HepG2 (cell line): ENCODE data around the gene TMEM221. TPM values are rescaled to one million over a fixed set of nuclear protein-coding genes. Genes with fewer than 3 reads are reported as not detected.
A peak's percentile ranks its signal among the peaks of the same experiment; 100 is the strongest.

Source experiments
- ATAC-seq: fragments of 200-7000 bp; cut with Tn5 transposase; 3 replicates; pipeline ENCODE4 v1.9.1; 2020; ENCODE audit warnings: mild to moderate bottlenecking, moderate library complexity
- BruUV-seq: library from RNA; stranded (reverse); fragments of 400-500 nt; replicated peaks from 2 replicates; lab custom pipeline; 2021; lab: Mats Ljungman, UMichigan
- CTCF ChIA-PET: fragments of 300-600 bp; formaldehyde crosslinking; extraction: SDS; loops from one replicate; lab custom pipeline; 2021; ENCODE audit warnings: low total read pairs, inconsistent platforms, low intra/inter-chr PET ratio; lab: Yijun Ruan, JAX
- POLR2A ChIA-PET: fragments of 350-600 bp; sonication (Branson Sonifier 250); formaldehyde crosslinking; loops from one replicate; lab custom pipeline; 2020; ENCODE audit warnings: antibody characterized with exemption, inconsistent platforms; lab: Yijun Ruan, JAX
- DNase-seq: peaks from one replicate; pipeline ENCODE4 v3.0.0-alpha.2; 2015; ENCODE audit warnings: low spot score
- FAIRE-seq: peaks from 3 replicates; lab custom pipeline; 2011; peaks lifted over from hg19 to GRCh38; lab: Jason Lieb, UNC
- H2AFZ ChIP-seq: one replicate; pipeline ENCODE4 v1.6.1; 2011; ENCODE audit warnings: low read length, inconsistent platforms
- H3K27ac ChIP-seq: fragments of 300-600 bp; 3 replicates; pipeline ENCODE4 v1.8.0; 2011; ENCODE audit warnings: mixed run types, mild to moderate bottlenecking, mixed read lengths, low read length, inconsistent platforms; ENCODE audit not compliant: insufficient read depth; ENCODE audit errors: extremely low read length
- H3K27me3 ChIP-seq, 2 experiments: fragments of 200-600 bp in 1 of 2; 2 replicates in 1 of 2; 3 replicates in 1 of 2; pipeline versions ENCODE4 v1.6.0 to v1.8.0; 2011; ENCODE audit warnings: low read length in 2 of 2, mild to moderate bottlenecking in 2 of 2, moderate library complexity in 2 of 2, inconsistent platforms in 1 of 2; ENCODE audit not compliant: insufficient read depth in 2 of 2, control insufficient read depth in 1 of 2
- H3K36me3 ChIP-seq, 2 experiments: fragments of 200-600 bp in 1 of 2; replicated peaks in 1 of 2; 2 replicates in 1 of 2; 3 replicates in 1 of 2; pipeline versions ENCODE4 v1.5.1 to v1.8.0; 2011; ENCODE audit warnings: low read length in 2 of 2, inconsistent platforms in 1 of 2; ENCODE audit not compliant: insufficient read depth in 2 of 2, control insufficient read depth in 1 of 2
- H3K4me1 ChIP-seq: 2 replicates; pipeline ENCODE4 v1.5.1; 2012; ENCODE audit warnings: low read length, inconsistent platforms; ENCODE audit not compliant: insufficient read depth
- H3K4me2 ChIP-seq: 2 replicates; pipeline ENCODE4 v1.6.0; 2011; ENCODE audit warnings: low read depth, low read length, inconsistent platforms
- H3K4me3 ChIP-seq, 3 experiments: fragments of 200-600 bp in 1 of 3; sonication (generic), shearing (Covaris generic) in 1 of 3; replicated peaks in 1 of 3; 2 replicates each; pipeline ENCODE4 v1.5.1; 2011 to 2016; ENCODE audit warnings: low read length in 3 of 3, inconsistent platforms in 2 of 3, low read depth in 2 of 3, mild to moderate bottlenecking in 2 of 3, control low read depth in 1 of 3, mixed read lengths in 1 of 3; ENCODE audit not compliant: insufficient read depth in 1 of 3
- H3K79me2 ChIP-seq: one replicate; pipeline ENCODE4 v1.6.1; 2011; ENCODE audit warnings: low read length, inconsistent platforms; ENCODE audit not compliant: insufficient read depth
- H3K9ac ChIP-seq: 2 replicates; pipeline ENCODE4 v1.6.0; 2011; ENCODE audit warnings: mild to moderate bottlenecking, low read depth, low read length, inconsistent platforms; ENCODE audit not compliant: insufficient read depth
- H3K9me3 ChIP-seq: 2 replicates; pipeline ENCODE4 v1.5.1; 2012; ENCODE audit warnings: mild to moderate bottlenecking, low read length
- H4K20me1 ChIP-seq: 2 replicates; pipeline ENCODE4 v1.6.0; 2011; ENCODE audit warnings: inconsistent platforms, mild to moderate bottlenecking, low read length, moderate library complexity; ENCODE audit not compliant: insufficient read depth
- ARNT ChIP-seq: fragments of 450-650 bp; IDR thresholded peaks from 2 replicates; pipeline ENCODE4 v1.6.1; 2017
- CHD4 ChIP-seq: fragments of 200-600 bp; sonication (generic); IDR thresholded peaks from 2 replicates; pipeline ENCODE4 v1.7.0; 2017; ENCODE audit warnings: mild to moderate bottlenecking, low read length, borderline replicate concordance
- MYNN ChIP-seq: sonication (generic); formaldehyde crosslinking; IDR thresholded peaks from 2 replicates; pipeline ENCODE4 v1.4.0; 2020; ENCODE audit warnings: mild to moderate bottlenecking, low read depth, missing genetic modification reagents
- NCOR1 ChIP-seq: fragments of 200-600 bp; sonication (generic); IDR thresholded peaks from 2 replicates; pipeline ENCODE4 v1.7.0; 2017; ENCODE audit warnings: antibody characterized with exemption, low read length, borderline replicate concordance
- NFIC ChIP-seq: IDR thresholded peaks from 2 replicates; pipeline ENCODE4 v1.6.1; 2012; ENCODE audit warnings: mild to moderate bottlenecking, low read length, inconsistent platforms
- NR2F6 ChIP-seq, 2 experiments: IDR thresholded peaks; 2 replicates each; pipeline ENCODE4 v1.6.1; 2016; ENCODE audit warnings: antibody characterized with exemption in 1 of 2, mild to moderate bottlenecking in 1 of 2
- RBM22 ChIP-seq: fragments of 200-400 bp; formaldehyde crosslinking; optimal IDR thresholded peaks from 2 replicates; pipeline ENCODE3; 2017; ENCODE audit warnings: mild to moderate bottlenecking, low read length, moderate library complexity
- SAFB2 ChIP-seq: sonication (generic); formaldehyde crosslinking; IDR thresholded peaks from 2 replicates; pipeline ENCODE4 v1.5.1; 2020; ENCODE audit warnings: missing genetic modification reagents, low read depth, mild to moderate bottlenecking, borderline replicate concordance
- SSRP1 ChIP-seq: IDR thresholded peaks from 2 replicates; pipeline ENCODE4 v1.6.1; 2016; ENCODE audit warnings: control low read depth
- ZIK1 ChIP-seq: sonication (generic); formaldehyde crosslinking; IDR thresholded peaks from 2 replicates; pipeline ENCODE4 v1.5.0; 2020; ENCODE audit warnings: mild to moderate bottlenecking, low read depth, missing genetic modification reagents, borderline replicate concordance
- ZNF317 ChIP-seq: sonication (generic); formaldehyde crosslinking; IDR thresholded peaks from 2 replicates; pipeline ENCODE4 v1.5.0; 2020; ENCODE audit warnings: mild to moderate bottlenecking, missing genetic modification reagents
- ZNF33B ChIP-seq: sonication (generic); formaldehyde crosslinking; IDR thresholded peaks from 2 replicates; pipeline ENCODE4 v1.5.1; 2020; ENCODE audit warnings: mild to moderate bottlenecking, missing genetic modification reagents
- ZNF430 ChIP-seq: sonication (generic); formaldehyde crosslinking; IDR thresholded peaks from 2 replicates; pipeline ENCODE4 v1.9.0; 2021; ENCODE audit warnings: mild to moderate bottlenecking, missing genetic modification reagents
- ZNF44 ChIP-seq: sonication (generic); formaldehyde crosslinking; IDR thresholded peaks from 2 replicates; pipeline ENCODE4 v1.5.1; 2020; ENCODE audit warnings: mild to moderate bottlenecking, missing genetic modification reagents
- ZNF615 ChIP-seq: sonication (generic); formaldehyde crosslinking; IDR thresholded peaks from 2 replicates; pipeline ENCODE4 v1.5.0; 2020; ENCODE audit warnings: mild to moderate bottlenecking, missing genetic modification reagents, borderline replicate concordance
- ZNF775 ChIP-seq: sonication (generic); formaldehyde crosslinking; IDR thresholded peaks from 2 replicates; pipeline ENCODE4 v1.4.0; 2020; ENCODE audit warnings: missing genetic modification reagents, mild to moderate bottlenecking, moderate library complexity, borderline replicate concordance
- ZSCAN25 ChIP-seq: sonication (generic); formaldehyde crosslinking; IDR thresholded peaks from 2 replicates; pipeline ENCODE4 v1.8.0; 2022; ENCODE audit warnings: mild to moderate bottlenecking, missing genetic modification reagents
- WGBS: methylation state at CpG from one replicate; pipeline ENCODE4 v1.1.6; 2017; ENCODE audit warnings: low lambda C conversion rate; 5-methylcytosine and 5-hydroxymethylcytosine counted together
- in situ Hi-C: cut with HindIII; loops from 2 replicates; pipeline ENCODE4 v1.10.0; 2017; ENCODE audit warnings: low pct_unique_long_range_greater_than_20kb; ENCODE audit not compliant: extremely low pct_ligation_motif_present
- intact Hi-C: fragments of 100-400 bp; cut with micrococcal nuclease; formaldehyde crosslinking; loops from one replicate; pipeline ENCODE4 v1.10.0; 2022; ENCODE audit not compliant: unreplicated experiment
- polyA plus RNA-seq, 8 experiments: library from polyadenylated mRNA; depleted of rRNA in 3 of 8; stranded (reverse) in 7 of 8; unstranded in 1 of 8; fragments of >200 nt; fragmentation: Illumina TruSeq in 4 of 8; extraction: Trizol in 4 of 8; gene quantifications; 2 replicates each; pipeline versions ENCODE4 v1.2.1 to v1.2.3, GENCODE V29; 2011 to 2016; ENCODE audit warnings: low read depth in 4 of 8, missing spikeins in 1 of 8, mixed read lengths in 1 of 8; ENCODE audit not compliant: insufficient read depth in 1 of 8
- total RNA-seq, 5 experiments: library from RNA; depleted of rRNA; stranded (reverse); fragments of >200 nt; fragmentation: Illumina TruSeq; extraction: Trizol; gene quantifications; 2 replicates each; pipeline ENCODE4 v1.2.3, GENCODE V29; 2016; ENCODE audit warnings: low read depth in 1 of 5
- TF ChIP-seq, protein P1 (sequence below): sonication (generic); formaldehyde crosslinking; IDR thresholded peaks from 2 replicates; pipeline ENCODE4 v1.8.1; 2022; ENCODE audit warnings: low read depth, mild to moderate bottlenecking, missing genetic modification reagents
- TF ChIP-seq, protein P2 (sequence below): sonication (generic); formaldehyde crosslinking; IDR thresholded peaks from 2 replicates; pipeline ENCODE4 v1.5.0; 2020; ENCODE audit warnings: missing genetic modification reagents

The TMEM221 gene
- total and polyA plus RNA-seq, 2 of the 13 experiments (the other 11 are each of a cell fraction or from before 2014, with no cell fraction given): 0.33 to 0.77 TPM

DNA sequence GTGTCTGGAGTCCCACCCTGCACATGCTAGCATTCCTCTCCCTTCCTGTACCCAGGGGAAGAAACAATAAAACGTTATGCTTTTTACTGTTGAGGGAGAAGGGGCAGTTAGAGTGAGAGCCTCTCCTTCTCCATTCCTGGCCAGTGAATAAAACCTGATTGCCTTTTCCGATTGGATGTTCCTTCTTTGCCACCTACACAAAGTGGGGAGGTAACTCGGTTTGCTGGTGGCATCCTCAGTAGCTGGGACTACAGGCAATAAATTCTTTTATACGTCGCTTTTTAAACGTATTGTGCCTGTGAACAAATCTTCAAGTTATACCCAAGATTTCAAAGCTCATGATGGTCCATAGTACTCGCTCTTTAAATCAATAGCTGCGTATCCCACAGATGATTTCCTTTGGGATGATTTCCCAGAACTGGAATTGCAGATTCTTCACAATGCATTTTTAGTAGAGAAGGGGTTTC is 29.3 kb downstream of the TMEM221 start:
- peak; percentile 12 for FAIRE-seq
- BruUV-seq: TSS peak; percentile 98
- no peaks in the 10 kb centered on the region for H3K27me3 ChIP-seq
- H3K4me2 ChIP-seq: peak overlapping the region; percentile 91
- intact Hi-C loops (loop anchor here (1.0 kb wide), 1 partner anchor 14 kb away; the partner anchor contains the start of gene BST2), in situ Hi-C loops (no loop called here)
- WGBS: 28% methylated on average over 8 of the region's 8 CpGs
- CTCF ChIA-PET: no interaction called here
- H3K9me3 ChIP-seq: no peaks in the 10 kb centered on the region
- TF ChIP-seq ZNF615 (CRISPR knock-in tag) (0 out of 2 replicates have a peak, but pooled peaks have one; percentile 72), SSRP1 (CRISPR knock-in tag) (0 out of 2 replicates have a peak, but pooled peaks have one; percentile 29), RBM22 (no peak), ZNF317 (CRISPR knock-in tag) (no peak), NFIC (no peak), SAFB2 (CRISPR knock-in tag) (no peak), ZSCAN25 (CRISPR knock-in tag) (0 out of 2 replicates have a peak, but pooled peaks have one; percentile 9), CHD4 (0 out of 2 replicates have a peak, but pooled peaks have one; percentile 31), NCOR1 (peak; percentile 13; the same call in 1 of the 2 replicates), ZIK1 (0 out of 2 replicates have a peak, but pooled peaks have one; percentile 26), NR2F6 (IDR thresholded peaks at IDR 0.05) (no peak), NR2F6 (CRISPR knock-in tag; IDR thresholded peaks at IDR 0.05) (no peak), MYNN (CRISPR knock-in tag) (0 out of 2 replicates have a peak, but pooled peaks have one; percentile 4), ZNF430 (CRISPR knock-in tag) (no peak), ZNF44 (CRISPR knock-in tag) (peak; percentile 15; the same call in 1 of the 2 replicates), ZNF775 (CRISPR knock-in tag) (0 out of 2 replicates have a peak, but pooled peaks have one; percentile 59), ZNF33B (CRISPR knock-in tag) (0 out of 2 replicates have a peak, but pooled peaks have one; percentile 50), ARNT (no peak)
- TF ChIP-seq, protein P1, sequence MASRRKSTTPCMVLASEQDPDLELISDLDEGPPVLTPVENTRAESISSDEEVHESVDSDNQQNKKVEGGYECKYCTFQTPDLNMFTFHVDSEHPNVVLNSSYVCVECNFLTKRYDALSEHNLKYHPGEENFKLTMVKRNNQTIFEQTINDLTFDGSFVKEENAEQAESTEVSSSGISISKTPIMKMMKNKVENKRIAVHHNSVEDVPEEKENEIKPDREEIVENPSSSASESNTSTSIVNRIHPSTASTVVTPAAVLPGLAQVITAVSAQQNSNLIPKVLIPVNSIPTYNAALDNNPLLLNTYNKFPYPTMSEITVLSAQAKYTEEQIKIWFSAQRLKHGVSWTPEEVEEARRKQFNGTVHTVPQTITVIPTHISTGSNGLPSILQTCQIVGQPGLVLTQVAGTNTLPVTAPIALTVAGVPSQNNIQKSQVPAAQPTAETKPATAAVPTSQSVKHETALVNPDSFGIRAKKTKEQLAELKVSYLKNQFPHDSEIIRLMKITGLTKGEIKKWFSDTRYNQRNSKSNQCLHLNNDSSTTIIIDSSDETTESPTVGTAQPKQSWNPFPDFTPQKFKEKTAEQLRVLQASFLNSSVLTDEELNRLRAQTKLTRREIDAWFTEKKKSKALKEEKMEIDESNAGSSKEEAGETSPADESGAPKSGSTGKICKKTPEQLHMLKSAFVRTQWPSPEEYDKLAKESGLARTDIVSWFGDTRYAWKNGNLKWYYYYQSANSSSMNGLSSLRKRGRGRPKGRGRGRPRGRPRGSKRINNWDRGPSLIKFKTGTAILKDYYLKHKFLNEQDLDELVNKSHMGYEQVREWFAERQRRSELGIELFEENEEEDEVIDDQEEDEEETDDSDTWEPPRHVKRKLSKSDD (CRISPR knock-in tag): no peak
- TF ChIP-seq, protein P2, sequence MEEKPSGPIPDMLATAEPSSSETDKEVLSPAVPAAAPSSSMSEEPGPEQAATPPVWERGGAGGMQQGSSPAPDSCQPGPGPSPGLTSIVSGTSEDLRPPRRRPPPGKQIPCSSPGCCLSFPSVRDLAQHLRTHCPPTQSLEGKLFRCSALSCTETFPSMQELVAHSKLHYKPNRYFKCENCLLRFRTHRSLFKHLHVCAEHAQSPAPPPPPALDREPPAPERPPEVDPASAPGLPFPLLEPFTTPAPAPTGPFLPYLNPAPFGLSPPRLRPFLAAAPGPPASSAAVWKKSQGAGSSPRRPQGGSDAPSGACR: no peak
- TF ChIP-seq, all 625 proteins: peak for 10
- H4K20me1 ChIP-seq: no peaks in the 10 kb centered on the region
- peaks cover 17% of the 10 kb centered on the region for H3K4me1 ChIP-seq
- peak overlapping the region; percentile 65 for H3K27ac ChIP-seq
- POLR2A ChIA-PET: interaction anchor here (0.6 to 2.0 kb wide), 13 partner anchors 10 to 440 kb away, joined by 3 to 76 read pairs (median 4); partner anchors contain the start of genes BST2, DDA1 and MRPL34
- H3K36me3 ChIP-seq: peaks cover 1 to 12% of the 10 kb centered on the region in 2 experiments; a peak in 2 of 5 replicates
- DNase-seq (no peak), ATAC-seq (no peak)
- no peak overlapping the region for H2AFZ ChIP-seq
- H3K9ac ChIP-seq: peak overlapping the region; percentile 69
- peak overlapping the region; percentile 57 to 82 (median 62) for H3K4me3 ChIP-seq
- no peaks in the 10 kb centered on the region for H3K79me2 ChIP-seq
